OCI-LY7 (cell line): ENCODE data around the gene SLC66A1. TPM values are rescaled to one million over a fixed set of nuclear protein-coding genes. Genes with fewer than 3 reads are reported as not detected.

Source experiments
- BruUV-seq: library from RNA; stranded (reverse); fragments of 400-500 nt; replicated peaks from 2 replicates; lab custom pipeline; 2021; lab: Mats Ljungman, UMichigan
- CTCF ChIA-PET: fragments of 300-600 bp; sonication (Branson Sonifier 250); formaldehyde crosslinking; loops from one replicate; lab custom pipeline; 2022; ENCODE audit warnings: antibody characterized with exemption; ENCODE audit not compliant: unreplicated experiment; lab: Charles Lee
- POLR2A ChIA-PET: fragments of 300-600 bp; sonication (Branson Sonifier 250); formaldehyde crosslinking; loops from one replicate; lab custom pipeline; 2022; ENCODE audit warnings: antibody characterized with exemption; lab: Charles Lee
- DNase-seq: peaks from one replicate; pipeline ENCODE4 v3.0.0-alpha.2; 2015; ENCODE audit warnings: low spot score
- H2AFZ ChIP-seq: fragments of 200-600 bp; sonication (generic), shearing (Covaris generic); 2 replicates; pipeline ENCODE4 v1.6.1; 2014; ENCODE audit warnings: mild to moderate bottlenecking, antibody characterized with exemption, low read length, moderate library complexity
- H3K27ac ChIP-seq: fragments of 200-600 bp; sonication (generic); 2 replicates; pipeline ENCODE4 v1.5.1; 2014; ENCODE audit warnings: mixed run types, low read depth, mild to moderate bottlenecking, moderate library complexity, low read length, inconsistent platforms; ENCODE audit not compliant: poor library complexity, severe bottlenecking
- H3K36me3 ChIP-seq: fragments of 200-600 bp; sonication (generic); 2 replicates; pipeline ENCODE4 v1.6.1; 2014; ENCODE audit warnings: mild to moderate bottlenecking, antibody characterized with exemption, low read length, moderate library complexity, mixed read lengths; ENCODE audit not compliant: insufficient read depth
- H3K4me1 ChIP-seq: fragments of 200-600 bp; sonication (generic); 2 replicates; pipeline ENCODE4 v1.5.1; 2014; ENCODE audit warnings: mild to moderate bottlenecking, low read length; ENCODE audit not compliant: insufficient read depth, poor library complexity, severe bottlenecking
- H3K4me2 ChIP-seq: fragments of 200-600 bp; sonication (generic); 2 replicates; pipeline ENCODE4 v1.6.1; 2014; ENCODE audit warnings: mild to moderate bottlenecking, low read length
- H3K4me3 ChIP-seq: fragments of 200-600 bp; sonication (generic); 2 replicates; pipeline ENCODE4 v1.5.1; 2014; ENCODE audit warnings: mild to moderate bottlenecking, low read depth, low read length; ENCODE audit not compliant: poor library complexity, severe bottlenecking
- H3K79me2 ChIP-seq: fragments of 200-600 bp; sonication (generic); 2 replicates; pipeline ENCODE4 v1.6.1; 2016; ENCODE audit warnings: low read depth, mild to moderate bottlenecking, low read length, moderate library complexity, mixed read lengths; ENCODE audit not compliant: insufficient read depth
- H3K9me2 ChIP-seq: fragments of 200-600 bp; sonication (generic); 2 replicates; pipeline ENCODE4 v1.6.1; 2016; ENCODE audit warnings: mild to moderate bottlenecking, low read length, mixed read lengths; ENCODE audit not compliant: insufficient read depth
- H3K9me3 ChIP-seq: fragments of 200-600 bp; sonication (generic); 2 replicates; pipeline ENCODE4 v1.6.1; 2014; ENCODE audit warnings: mild to moderate bottlenecking, mixed run types, low read length, mixed read lengths
- H4K20me1 ChIP-seq: fragments of 200-600 bp; sonication (generic); 2 replicates; pipeline ENCODE4 v1.6.1; 2014; ENCODE audit warnings: mild to moderate bottlenecking, antibody characterized with exemption, low read length, moderate library complexity, mixed read lengths; ENCODE audit not compliant: insufficient read depth
- CTCF ChIP-seq: fragments of 200-600 bp; sonication (generic); conservative IDR thresholded peaks from 2 replicates; pipeline ENCODE4 v1.5.1; 2014; ENCODE audit warnings: mild to moderate bottlenecking, antibody characterized with exemption, low read length, moderate library complexity, mixed read lengths
- EZH2phosphoT487 ChIP-seq: fragments of 200-600 bp; sonication (generic); IDR thresholded peaks from 2 replicates; pipeline ENCODE4 v1.6.1; 2018; ENCODE audit warnings: low read depth, borderline replicate concordance, mild to moderate bottlenecking, mixed run types, antibody characterized with exemption, low read length, moderate library complexity, mixed read lengths
- intact Hi-C: fragments of 100-400 bp; cut with micrococcal nuclease; formaldehyde crosslinking; loops from one replicate; pipeline ENCODE4 v1.10.0; 2022; ENCODE audit not compliant: unreplicated experiment
- total RNA-seq, 2 experiments: library from RNA; depleted of rRNA in 1 of 2; stranded (reverse); fragments of >200 nt in 1 of 2; shearing (Covaris generic) in 1 of 2; gene quantifications; 2 replicates each; pipeline ENCODE4 v1.2.3, GENCODE V29; 2014 to 2022

SLC66A1 gene
- total RNA-seq, 2 experiments from 2014 or later = 14.9 to 21.0 TPM

DNA sequence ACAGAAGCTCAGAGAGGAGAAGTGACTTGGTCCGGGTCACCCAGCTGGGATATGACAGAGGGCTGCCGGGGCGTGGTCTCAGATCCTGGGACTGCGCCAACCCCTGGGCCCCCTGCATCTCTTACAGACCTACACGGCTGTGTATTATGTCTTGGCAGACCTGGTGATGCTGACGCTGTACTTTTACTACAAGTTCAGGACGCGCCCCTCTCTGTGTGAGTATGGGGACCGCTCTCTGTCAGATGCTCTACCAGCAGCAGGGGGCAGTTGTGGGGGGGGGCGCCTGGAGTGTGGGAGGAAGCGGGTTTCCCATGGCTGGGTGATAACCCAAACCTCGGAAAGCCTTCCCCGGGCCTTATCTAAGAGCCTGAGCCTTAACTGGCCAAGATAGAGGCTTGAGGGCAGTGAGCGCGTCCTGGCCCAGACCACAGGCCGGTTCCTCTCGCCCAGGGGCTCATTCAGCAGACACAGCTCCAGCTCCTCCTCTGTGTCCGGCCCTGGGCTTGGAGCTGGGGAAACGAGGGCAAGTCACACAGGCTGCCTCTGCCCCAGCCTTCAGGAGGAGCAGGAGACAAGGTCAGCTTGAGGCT, 13.3 kb downstream of the SLC66A1 start:
- ChIA-PET POLR2A (no interaction called here), CTCF (no interaction called here)
- no peak for DNase-seq
- Histone ChIP-seq H4K20me1 (no peaks in the 10 kb centered on the region), H3K9me2 (no peaks in the 10 kb centered on the region), H3K79me2 (no peaks in the 10 kb centered on the region), H3K4me3 (no peak overlapping the region), H3K4me2 (no peak overlapping the region), H3K4me1 (no peaks in the 10 kb centered on the region), H3K9me3 (no peaks in the 10 kb centered on the region), H3K27ac (no peak overlapping the region), H3K36me3 (peaks cover 14% of the 10 kb centered on the region), H2AFZ (no peak overlapping the region)
- BruUV-seq = no TSS peak
- TF ChIP-seq EZH2phosphoT487 (no peak), CTCF (no peak)
- intact Hi-C loops = no loop called here

- TF ChIP-seq EZH2phosphoT487 (no peak), CTCF (no peak)
- DNase-seq = no peak
- no peaks in the 10 kb centered on the region for H3K9me2 ChIP-seq
- no peak overlapping the region for H3K4me3 ChIP-seq
- H3K36me3 ChIP-seq = peaks cover 14% of the 10 kb centered on the region
- H3K27ac ChIP-seq = no peak overlapping the region
- H4K20me1 ChIP-seq = no peaks in the 10 kb centered on the region
- no peak overlapping the region for H3K4me2 ChIP-seq
- BruUV-seq = no TSS peak
- no peaks in the 10 kb centered on the region for H3K4me1 ChIP-seq
- H2AFZ ChIP-seq = no peak overlapping the region
- ChIA-PET CTCF (no interaction called here), POLR2A (no interaction called here)
- H3K9me3 ChIP-seq = no peaks in the 10 kb centered on the region
- intact Hi-C loops = no loop called here
- H3K79me2 ChIP-seq = no peaks in the 10 kb centered on the region
Measured at GRCh38 chr1:19325958-19326747, 14.0 kb downstream of the SLC66A1 start.

- H3K4me3 ChIP-seq = no peak overlapping the region
- H3K27ac ChIP-seq = no peak overlapping the region
- no peaks in the 10 kb centered on the region for H4K20me1 ChIP-seq
- no peak overlapping the region for H3K4me2 ChIP-seq
- no peaks in the 10 kb centered on the region for H3K9me3 ChIP-seq
- intact Hi-C loops = no loop called here
- H3K36me3 ChIP-seq = peaks cover 14% of the 10 kb centered on the region
- no peak for DNase-seq
- H3K9me2 ChIP-seq = no peaks in the 10 kb centered on the region
- TF ChIP-seq EZH2phosphoT487 (no peak), CTCF (no peak)
- ChIA-PET CTCF (no interaction called here), POLR2A (no interaction called here)
- no peaks in the 10 kb centered on the region for H3K79me2 ChIP-seq
- H2AFZ ChIP-seq = no peak overlapping the region
- no TSS peak for BruUV-seq
- no peaks in the 10 kb centered on the region for H3K4me1 ChIP-seq
Measured at GRCh38 chr1:19326748-19327065, 14.6 kb downstream of the SLC66A1 start.
